ENCODE data around the gene ZNF469.

DNA sequence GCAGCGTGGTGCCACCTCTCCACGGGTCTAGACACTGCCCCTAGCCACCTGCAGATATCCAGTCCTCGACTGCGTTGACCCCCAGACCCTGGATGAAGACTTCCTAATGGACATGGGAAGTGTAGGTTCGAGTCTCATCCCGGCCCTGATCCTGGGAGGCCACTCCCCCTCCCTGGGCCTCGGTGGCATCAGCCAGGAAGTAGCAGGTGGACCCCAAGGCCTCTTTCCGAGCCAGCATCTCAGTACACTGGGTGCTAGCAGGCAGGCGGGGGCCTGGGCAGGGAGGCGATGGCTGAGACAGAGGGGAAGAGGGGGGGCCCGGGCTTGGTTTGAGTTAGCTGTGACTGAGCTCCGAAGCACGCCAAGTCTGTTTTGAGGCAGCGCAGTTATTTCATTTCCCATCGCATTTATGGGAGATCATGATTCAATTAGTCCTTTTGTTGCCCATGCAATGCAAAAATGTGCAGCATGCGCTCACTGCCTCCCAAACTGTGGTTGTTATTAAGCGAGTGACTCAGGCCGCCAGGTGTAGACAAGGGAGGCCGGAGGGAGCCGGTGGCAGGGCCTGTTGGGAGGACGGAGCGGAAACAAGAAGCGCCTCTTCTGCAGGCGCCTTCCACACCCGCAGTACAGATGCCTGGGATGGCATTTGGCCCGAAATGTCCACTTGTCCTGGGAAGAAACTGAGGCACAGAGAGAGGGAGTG lies 25.3 kb upstream of the ZNF469 start:
- TF ChIP-seq CTCF (IDR thresholded peaks at IDR 0.05; ENCODE audit: low read depth, low read length) (no peak), EZH2phosphoT487 (IDR thresholded peaks at IDR 0.05; ENCODE audit: low read depth) (no peak)
